ENCODE data around the gene NGRN. TPM values are rescaled to one million over a fixed set of nuclear protein-coding genes. Genes with fewer than 3 reads are reported as not detected.
A peak's percentile ranks its signal among the peaks of the same experiment; 100 is the strongest.
"Not testable (repeated sequence)": the region's sequence is repeated elsewhere in the genome, so short reads cannot be mapped to it uniquely, and the experiment has no call there.

Gene NGRN
- total RNA-seq, 5 donors from 2014 or later (not counting 1 experiment from before 2014, with no cell fraction given), result 44.5 to 53.1 (median 46.1) TPM

GRCh38 chr15:90300988-90301706 is 35.7 kb downstream of the NGRN start:
- Mint-ChIP-seq H3K27ac (peak overlapping the region in 1 of 2 donors; percentile 46), H3K4me1 (peaks cover 6 to 10% (median 6%) of the 10 kb centered on the region in 3 donors), H3K27me3 (no peaks in the 10 kb centered on the region), H3K36me3 (no peaks in the 10 kb centered on the region), H3K9me3 (no peaks in the 10 kb centered on the region), H3K4me3 (no peak overlapping the region)
- no peaks in the 10 kb centered on the region for H3K36me3 ChIP-seq (ENCODE audit: control insufficient read depth in 2 of 2, extremely low read depth in 1 of 2, insufficient read depth in 1 of 2, low read length in 1 of 2)
- ATAC-seq (replicated peaks in 1 of 4) (peak; percentile 38 to 66 (median 58)), DNase-seq (peak in 33 of 35 experiments; percentile 8 to 73 (median 40))
- CTCF ChIA-PET, result interaction anchor here (0.5 to 1.9 kb wide), 10 partner anchors 8 to 668 kb away, joined by 3 to 7 read pairs (median 4); no protein-coding TSS in a partner anchor
- no peak overlapping the region for H3K4me3 ChIP-seq (ENCODE audit: control insufficient read depth in 1 of 2, extremely low read depth in 1 of 2, low read length in 1 of 2)
- H3K27me3 ChIP-seq (replicated peaks in 1 of 2; ENCODE audit: control insufficient read depth in 2 of 2, extremely low read depth in 1 of 2, insufficient read depth in 2 of 2, low read length in 1 of 2), result no peaks in the 10 kb centered on the region
- 70% methylated on average over 16 of the region's 21 CpGs for WGBS (ENCODE audit: insufficient coverage)
- H3K27ac ChIP-seq (ENCODE audit: low read length), result no peak overlapping the region
- peaks cover 4 to 12% of the 10 kb centered on the region in 2 experiments for H3K4me1 ChIP-seq (ENCODE audit: control insufficient read depth in 1 of 2, extremely low read depth in 1 of 2, insufficient read depth in 2 of 2, low read length in 2 of 2)
- no peaks in the 10 kb centered on the region for H3K9me3 ChIP-seq
- POLR2A ChIA-PET, result no interaction called here

DNA sequence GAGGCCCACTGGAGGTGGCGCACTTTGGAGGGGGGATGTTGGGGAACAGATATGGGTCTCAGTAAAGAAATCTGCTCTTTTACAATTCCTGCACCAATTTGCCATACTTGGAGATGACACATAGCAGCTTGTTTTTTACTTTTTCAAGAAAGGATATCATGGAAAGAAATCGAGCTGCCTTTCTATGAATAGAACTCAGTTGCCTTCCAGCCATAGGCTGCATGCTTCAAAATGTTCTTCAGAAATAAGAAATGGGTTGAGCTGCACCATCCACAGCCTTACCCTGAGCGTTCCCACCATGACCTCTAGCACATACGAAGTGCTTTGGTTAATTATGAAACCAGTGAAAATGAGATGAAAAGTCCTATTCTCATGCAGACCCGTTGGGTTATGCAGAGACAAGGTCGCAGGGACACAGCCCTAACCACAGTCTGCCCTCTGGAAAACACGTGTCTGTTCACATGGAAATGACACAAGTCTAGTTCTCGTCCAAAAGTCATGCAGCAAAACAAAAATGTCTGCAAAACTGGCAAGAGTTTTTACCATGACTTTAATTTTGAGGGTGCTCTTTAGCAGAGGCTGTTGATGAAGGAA is 36.3 kb downstream of the NGRN start:
- Mint-ChIP-seq H3K4me3 (no peak overlapping the region), H3K27ac (no peak overlapping the region), H3K4me1 (peaks cover 13 to 17% (median 13%) of the 10 kb centered on the region in 3 donors), H3K27me3 (no peaks in the 10 kb centered on the region), H3K9me3 (no peaks in the 10 kb centered on the region), H3K36me3 (no peaks in the 10 kb centered on the region)
- H3K27ac ChIP-seq (ENCODE audit: low read length), result no peak overlapping the region
- ChIA-PET CTCF (interaction anchor here (0.5 to 1.9 kb wide), 10 partner anchors 8 to 669 kb away, joined by 3 to 7 read pairs (median 4); no protein-coding TSS in a partner anchor), POLR2A (no interaction called here)
- no peaks in the 10 kb centered on the region for H3K27me3 ChIP-seq (replicated peaks in 1 of 2; ENCODE audit: control insufficient read depth in 2 of 2, extremely low read depth in 1 of 2, insufficient read depth in 2 of 2, low read length in 1 of 2)
- H3K4me3 ChIP-seq (ENCODE audit: control insufficient read depth in 1 of 2, extremely low read depth in 1 of 2, low read length in 1 of 2), result no peak overlapping the region
- WGBS (ENCODE audit: insufficient coverage), result 66% methylated on average over 5 of the region's 8 CpGs
- no peak for ATAC-seq (replicated peaks in 1 of 4)
- H3K4me1 ChIP-seq (ENCODE audit: control insufficient read depth in 1 of 2, extremely low read depth in 1 of 2, insufficient read depth in 2 of 2, low read length in 2 of 2), result peaks cover 9 to 19% of the 10 kb centered on the region in 2 experiments
- no peak for DNase-seq
- no peaks in the 10 kb centered on the region for H3K9me3 ChIP-seq
- H3K36me3 ChIP-seq (ENCODE audit: control insufficient read depth in 2 of 2, extremely low read depth in 1 of 2, insufficient read depth in 1 of 2, low read length in 1 of 2), result no peaks in the 10 kb centered on the region

DNA sequence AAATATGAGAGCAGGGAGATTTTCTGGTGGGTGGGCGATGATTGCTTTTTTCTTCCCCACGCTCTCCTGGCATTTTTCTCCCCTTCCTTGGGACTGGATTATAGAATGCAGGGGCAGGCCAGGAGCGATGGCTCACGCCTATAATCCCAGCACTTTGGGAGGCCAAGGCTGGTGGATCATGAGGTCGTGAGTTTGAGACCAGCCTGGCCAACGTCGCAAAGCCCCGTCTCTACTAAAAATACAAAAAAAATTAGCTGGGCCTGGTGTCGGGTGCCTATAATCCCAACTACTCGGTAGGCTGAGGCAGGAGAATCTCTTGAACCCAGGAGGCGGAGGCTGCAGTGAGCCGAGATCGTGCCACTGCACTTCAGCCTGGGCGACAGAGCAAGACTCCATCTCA is 39.9 kb downstream of the NGRN start:
- CTCF ChIA-PET, result interaction anchor here (0.5 to 3.0 kb wide), 5 partner anchors 12 to 622 kb away, joined by 3 to 9 read pairs (median 5); no protein-coding TSS in a partner anchor
- H3K9me3 ChIP-seq; H3K4me3 ChIP-seq (ENCODE audit: control insufficient read depth in 1 of 2, extremely low read depth in 1 of 2, low read length in 1 of 2); H3K9me3 Mint-ChIP-seq; H3K36me3 ChIP-seq (ENCODE audit: control insufficient read depth in 2 of 2, extremely low read depth in 1 of 2, insufficient read depth in 1 of 2, low read length in 1 of 2); DNase-seq; H3K4me3 Mint-ChIP-seq; H3K36me3 Mint-ChIP-seq; H3K27me3 Mint-ChIP-seq; H3K27ac ChIP-seq (ENCODE audit: low read length); H3K27me3 ChIP-seq (replicated peaks in 1 of 2; ENCODE audit: control insufficient read depth in 2 of 2, extremely low read depth in 1 of 2, insufficient read depth in 2 of 2, low read length in 1 of 2); ATAC-seq (replicated peaks in 1 of 4): not testable (repeated sequence)
- whole genome bisulfite sequencing (ENCODE audit: insufficient coverage), result 98% methylated on average over 7 of the region's 14 CpGs
- Mint-ChIP-seq H3K27ac (peak overlapping the region in 1 of 2 donors; percentile 22), H3K4me1 (peaks cover 16 to 23% (median 22%) of the 10 kb centered on the region in 3 donors)
- POLR2A ChIA-PET, result interaction anchor here in 1 of 2 donors (0.6 kb wide), 1 partner anchor 78 kb away, joined by 3 read pairs; no protein-coding TSS in a partner anchor
- peaks cover 12 to 23% of the 10 kb centered on the region in 2 experiments for H3K4me1 ChIP-seq (ENCODE audit: control insufficient read depth in 1 of 2, extremely low read depth in 1 of 2, insufficient read depth in 2 of 2, low read length in 2 of 2)

- H3K27ac ChIP-seq (ENCODE audit: low read length), result peak overlapping the region; percentile 67
- H3K4me1 ChIP-seq (ENCODE audit: control insufficient read depth in 1 of 2, extremely low read depth in 1 of 2, insufficient read depth in 2 of 2, low read length in 2 of 2), result peaks cover 12 to 21% of the 10 kb centered on the region in 2 experiments
- H3K36me3 ChIP-seq (ENCODE audit: control insufficient read depth in 2 of 2, extremely low read depth in 1 of 2, insufficient read depth in 1 of 2, low read length in 1 of 2), result no peaks in the 10 kb centered on the region
- ChIA-PET POLR2A (interaction anchor here in 1 of 2 donors (1.0 kb wide), 1 partner anchor 8 kb away, joined by 3 read pairs; no protein-coding TSS in a partner anchor), CTCF (interaction anchor here (0.5 to 3.0 kb wide), 8 partner anchors 9 to 342 kb away, joined by 3 to 9 read pairs (median 4); no protein-coding TSS in a partner anchor)
- H3K27ac Mint-ChIP-seq, result peak overlapping the region; percentile 90 to 91
- H3K36me3 Mint-ChIP-seq, result no peaks in the 10 kb centered on the region
- ATAC-seq (replicated peaks in 1 of 4) (no peak), DNase-seq (no peak)
- no peaks in the 10 kb centered on the region for H3K27me3 ChIP-seq (replicated peaks in 1 of 2; ENCODE audit: control insufficient read depth in 2 of 2, extremely low read depth in 1 of 2, insufficient read depth in 2 of 2, low read length in 1 of 2)
- H3K27me3 Mint-ChIP-seq, result no peaks in the 10 kb centered on the region
- no peaks in the 10 kb centered on the region for H3K9me3 Mint-ChIP-seq
- no peaks in the 10 kb centered on the region for H3K9me3 ChIP-seq
- no CpG with 5 or more reads among the region's 3 CpGs for WGBS (ENCODE audit: insufficient coverage)
- H3K4me1 Mint-ChIP-seq, result peaks cover 16 to 23% (median 22%) of the 10 kb centered on the region in 3 donors
- H3K4me3 Mint-ChIP-seq, result peak overlapping the region in 1 of 3 donors; percentile 53
- no peak overlapping the region for H3K4me3 ChIP-seq (ENCODE audit: control insufficient read depth in 1 of 2, extremely low read depth in 1 of 2, low read length in 1 of 2)
Observed at GRCh38 chr15:90305932-90306331, 40.5 kb downstream of the NGRN start.

DNA sequence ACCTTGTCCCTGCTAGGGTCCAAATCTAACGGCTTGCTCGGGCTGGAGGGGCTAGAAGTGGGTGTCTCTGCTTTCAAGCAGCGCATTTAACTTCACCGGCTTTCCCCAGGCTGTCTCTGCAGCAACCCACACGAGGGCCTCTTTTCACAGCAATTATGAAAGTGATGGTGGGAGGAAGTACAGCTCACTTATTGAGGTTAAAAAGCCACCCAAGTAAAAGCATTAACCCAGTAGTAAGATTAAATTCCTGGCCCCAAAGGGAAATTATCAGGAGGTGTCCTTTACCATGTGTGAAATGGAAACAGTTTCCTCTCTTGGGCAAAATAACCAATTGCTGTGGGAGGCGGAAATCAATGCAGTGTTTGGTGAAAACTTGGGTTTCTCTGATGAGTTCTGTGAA is 41.1 kb downstream of the NGRN start:
- no peaks in the 10 kb centered on the region for H3K36me3 Mint-ChIP-seq
- WGBS (ENCODE audit: insufficient coverage), result no CpG with 5 or more reads among the region's 6 CpGs
- ChIA-PET CTCF (interaction anchor here (0.6 to 3.0 kb wide), 5 partner anchors 9 to 176 kb away, joined by 3 to 8 read pairs (median 3); no protein-coding TSS in a partner anchor), POLR2A (interaction anchor here in 1 of 2 donors (0.6 to 1.0 kb wide), 2 partner anchors 8 to 12 kb away, joined by 3 read pairs; no protein-coding TSS in a partner anchor)
- H3K27ac Mint-ChIP-seq, result peak overlapping the region; percentile 90 to 91
- peak; percentile 73 to 77 (median 77) for ATAC-seq (replicated peaks in 1 of 4)
- no peaks in the 10 kb centered on the region for H3K27me3 Mint-ChIP-seq
- peak in 8 of 35 experiments; percentile 9 to 45 (median 17) for DNase-seq
- Histone ChIP-seq H3K36me3 (ENCODE audit: control insufficient read depth in 2 of 2, extremely low read depth in 1 of 2, insufficient read depth in 1 of 2, low read length in 1 of 2) (no peaks in the 10 kb centered on the region), H3K9me3 (no peaks in the 10 kb centered on the region), H3K4me3 (ENCODE audit: control insufficient read depth in 1 of 2, extremely low read depth in 1 of 2, low read length in 1 of 2) (peak overlapping the region in 1 of 2 donors; percentile 39), H3K4me1 (ENCODE audit: control insufficient read depth in 1 of 2, extremely low read depth in 1 of 2, insufficient read depth in 2 of 2, low read length in 2 of 2) (peaks cover 12 to 15% of the 10 kb centered on the region in 2 experiments), H3K27me3 (replicated peaks in 1 of 2; ENCODE audit: control insufficient read depth in 2 of 2, extremely low read depth in 1 of 2, insufficient read depth in 2 of 2, low read length in 1 of 2) (no peaks in the 10 kb centered on the region), H3K27ac (ENCODE audit: low read length) (peak overlapping the region; percentile 67)
- H3K4me1 Mint-ChIP-seq, result peaks cover 13 to 20% (median 17%) of the 10 kb centered on the region in 3 donors
- H3K9me3 Mint-ChIP-seq, result no peaks in the 10 kb centered on the region
- peak overlapping the region in 1 of 3 donors; percentile 53 for H3K4me3 Mint-ChIP-seq

- 83% methylated on average over 1 of the region's 2 CpGs for WGBS (ENCODE audit: insufficient coverage)
- CTCF ChIA-PET, result interaction anchor here in 1 of 2 donors (0.6 to 1.5 kb wide), 2 partner anchors 15 to 174 kb away, joined by 3 to 4 read pairs; no protein-coding TSS in a partner anchor
- Histone ChIP-seq H3K27me3 (replicated peaks in 1 of 2; ENCODE audit: control insufficient read depth in 2 of 2, extremely low read depth in 1 of 2, insufficient read depth in 2 of 2, low read length in 1 of 2) (no peaks in the 10 kb centered on the region), H3K4me1 (ENCODE audit: control insufficient read depth in 1 of 2, extremely low read depth in 1 of 2, insufficient read depth in 2 of 2, low read length in 2 of 2) (peaks cover 12 to 14% of the 10 kb centered on the region in 2 experiments), H3K36me3 (ENCODE audit: control insufficient read depth in 2 of 2, extremely low read depth in 1 of 2, insufficient read depth in 1 of 2, low read length in 1 of 2) (no peaks in the 10 kb centered on the region), H3K4me3 (ENCODE audit: control insufficient read depth in 1 of 2, extremely low read depth in 1 of 2, low read length in 1 of 2) (no peak overlapping the region), H3K27ac (ENCODE audit: low read length) (no peak overlapping the region), H3K9me3 (no peaks in the 10 kb centered on the region)
- Mint-ChIP-seq H3K27me3 (no peaks in the 10 kb centered on the region), H3K27ac (no peak overlapping the region), H3K4me3 (no peak overlapping the region), H3K36me3 (no peaks in the 10 kb centered on the region), H3K9me3 (no peaks in the 10 kb centered on the region), H3K4me1 (peaks cover 13 to 20% (median 17%) of the 10 kb centered on the region in 3 donors)
- DNase-seq (no peak), ATAC-seq (replicated peaks in 1 of 4) (no peak)
- POLR2A ChIA-PET, result no interaction called here
Observed at GRCh38 chr15:90307661-90308060, 42.2 kb downstream of the NGRN start.
